Neural progenitor cell (in vitro differentiated cells): Measurements from ENCODE around the gene FAM151A. TPM values are rescaled to one million over a fixed set of nuclear protein-coding genes. Genes with fewer than 3 reads are reported as not detected.
A peak's percentile ranks its signal among the peaks of the same experiment; 100 is the strongest.

Experiments used
- DNase-seq: peaks from one replicate; pipeline ENCODE4 v3.0.0-alpha.2; 2016; ENCODE audit warnings: low spot score
- H2AFZ ChIP-seq: fragments of 200-600 bp; sonication (generic); replicated peaks from 2 replicates; pipeline ENCODE4 v1.6.1; 2016; ENCODE audit warnings: antibody characterized with exemption
- H3F3A ChIP-seq: fragments of 200-600 bp; sonication (generic); 2 replicates; pipeline ENCODE4 v1.6.1; 2016; ENCODE audit warnings: antibody characterized with exemption, low read depth
- H3K27ac ChIP-seq: fragments of 200-600 bp; sonication (generic); 2 replicates; pipeline ENCODE4 v1.5.1; 2016; ENCODE audit warnings: mild to moderate bottlenecking
- H3K27me3 ChIP-seq: fragments of 200-600 bp; sonication (generic); 2 replicates; pipeline ENCODE4 v1.6.1; 2016; ENCODE audit warnings: mild to moderate bottlenecking, moderate library complexity
- H3K36me3 ChIP-seq: fragments of 200-600 bp; sonication (generic); 2 replicates; pipeline ENCODE4 v1.5.1; 2016
- H3K4me1 ChIP-seq: fragments of 200-600 bp; sonication (generic); 2 replicates; pipeline ENCODE4 v1.6.1; 2016; ENCODE audit warnings: mixed run types
- H3K4me2 ChIP-seq: fragments of 200-600 bp; sonication (generic); 2 replicates; pipeline ENCODE4 v1.6.1; 2016
- H3K4me3 ChIP-seq: fragments of 200-600 bp; sonication (generic); 2 replicates; pipeline ENCODE4 v1.5.1; 2016
- H3K79me2 ChIP-seq: fragments of 200-600 bp; sonication (generic); 2 replicates; pipeline ENCODE4 v1.6.1; 2016; ENCODE audit warnings: low read depth
- H3K9ac ChIP-seq: fragments of 200-600 bp; sonication (generic); 2 replicates; pipeline ENCODE4 v1.6.1; 2016
- H3K9me3 ChIP-seq: fragments of 200-600 bp; sonication (generic); 2 replicates; pipeline ENCODE4 v1.5.1; 2016; ENCODE audit warnings: low read depth
- H4K20me1 ChIP-seq: fragments of 200-600 bp; sonication (generic); 2 replicates; pipeline ENCODE4 v1.6.1; 2016; ENCODE audit warnings: low read depth
- H3K27ac Mint-ChIP-seq: 3 replicates; pipeline ENCODE4 v1.8.0; 2021; ENCODE audit warnings: mixed read lengths
- H3K27me3 Mint-ChIP-seq: 2 replicates; pipeline ENCODE4 v1.8.0; 2022; ENCODE audit warnings: low read depth, mild to moderate bottlenecking, inconsistent platforms, moderate library complexity, mixed read lengths; ENCODE audit not compliant: insufficient read depth
- H3K36me3 Mint-ChIP-seq: 3 replicates; pipeline ENCODE4 v1.8.0; 2021; ENCODE audit warnings: mixed read lengths
- H3K4me1 Mint-ChIP-seq: 3 replicates; pipeline ENCODE4 v1.8.0; 2021; ENCODE audit warnings: mixed read lengths
- H3K4me3 Mint-ChIP-seq: 3 replicates; pipeline ENCODE4 v1.8.0; 2021; ENCODE audit warnings: mild to moderate bottlenecking, moderate library complexity, mixed read lengths
- H3K9me3 Mint-ChIP-seq: 3 replicates; pipeline ENCODE4 v1.8.0; 2020; ENCODE audit warnings: mixed read lengths
- EZH2 ChIP-seq: fragments of 200-600 bp; sonication (generic); IDR thresholded peaks from 2 replicates; pipeline ENCODE4 v1.6.1; 2017; ENCODE audit warnings: antibody characterized with exemption, mild to moderate bottlenecking, moderate library complexity
- EZH2phosphoT487 ChIP-seq: fragments of 200-600 bp; sonication (generic); IDR thresholded peaks from 2 replicates; pipeline ENCODE4 v1.6.1; 2017; ENCODE audit warnings: antibody characterized with exemption
- total RNA-seq: library from RNA; depleted of rRNA; stranded (reverse); fragments of >200 nt; gene quantifications from 2 replicates; pipeline ENCODE4 v1.2.3, GENCODE V29; 2015; ENCODE audit warnings: low replicate concordance
- TF ChIP-seq, protein P1 (sequence below): fragments of 200-600 bp; sonication (generic); IDR thresholded peaks from 2 replicates; pipeline ENCODE4 v1.5.1; 2017; ENCODE audit warnings: antibody characterized with exemption, mild to moderate bottlenecking

The FAM151A gene
- total RNA-seq, 1 donor from 2014 or later: not detected

DNA sequence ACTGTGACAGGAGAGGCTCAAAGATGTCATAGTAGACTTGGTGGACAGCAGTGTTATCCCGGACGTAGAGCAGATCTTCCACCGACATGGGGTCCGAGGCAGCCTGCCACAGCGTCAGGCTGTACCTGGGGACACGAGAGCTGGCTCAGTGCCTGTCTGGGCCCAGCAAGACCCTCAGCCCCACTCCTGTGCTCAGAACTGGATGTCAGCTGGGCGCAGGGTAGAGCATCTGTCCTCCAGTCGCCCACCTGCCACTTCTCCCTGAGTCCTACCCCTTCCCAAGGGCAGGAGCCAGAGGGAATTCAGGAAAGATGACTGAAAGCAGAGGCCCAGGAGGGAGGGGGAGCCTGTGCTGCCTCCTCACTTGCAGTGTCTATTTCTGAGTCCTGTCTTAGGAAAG lies 11.7 kb downstream of the FAM151A start:
- peaks cover 8% of the 10 kb centered on the region for H3F3A ChIP-seq
- Mint-ChIP-seq H3K4me1 (peaks cover 24% of the 10 kb centered on the region), H3K4me3 (no peak overlapping the region), H3K9me3 (no peaks in the 10 kb centered on the region), H3K36me3 (no peaks in the 10 kb centered on the region), H3K27ac (peak overlapping the region; percentile 73), H3K27me3 (peaks cover 9% of the 10 kb centered on the region)
- H3K4me3 ChIP-seq: no peak overlapping the region
- DNase-seq: no peak
- H3K9ac ChIP-seq: no peak overlapping the region
- no peaks in the 10 kb centered on the region for H3K79me2 ChIP-seq
- H3K27me3 ChIP-seq: no peaks in the 10 kb centered on the region
- no peaks in the 10 kb centered on the region for H4K20me1 ChIP-seq
- H3K4me2 ChIP-seq: no peak overlapping the region
- no peaks in the 10 kb centered on the region for H3K9me3 ChIP-seq
- H2AFZ ChIP-seq: no peak overlapping the region
- TF ChIP-seq EZH2phosphoT487: no peak
- TF ChIP-seq, protein P1, sequence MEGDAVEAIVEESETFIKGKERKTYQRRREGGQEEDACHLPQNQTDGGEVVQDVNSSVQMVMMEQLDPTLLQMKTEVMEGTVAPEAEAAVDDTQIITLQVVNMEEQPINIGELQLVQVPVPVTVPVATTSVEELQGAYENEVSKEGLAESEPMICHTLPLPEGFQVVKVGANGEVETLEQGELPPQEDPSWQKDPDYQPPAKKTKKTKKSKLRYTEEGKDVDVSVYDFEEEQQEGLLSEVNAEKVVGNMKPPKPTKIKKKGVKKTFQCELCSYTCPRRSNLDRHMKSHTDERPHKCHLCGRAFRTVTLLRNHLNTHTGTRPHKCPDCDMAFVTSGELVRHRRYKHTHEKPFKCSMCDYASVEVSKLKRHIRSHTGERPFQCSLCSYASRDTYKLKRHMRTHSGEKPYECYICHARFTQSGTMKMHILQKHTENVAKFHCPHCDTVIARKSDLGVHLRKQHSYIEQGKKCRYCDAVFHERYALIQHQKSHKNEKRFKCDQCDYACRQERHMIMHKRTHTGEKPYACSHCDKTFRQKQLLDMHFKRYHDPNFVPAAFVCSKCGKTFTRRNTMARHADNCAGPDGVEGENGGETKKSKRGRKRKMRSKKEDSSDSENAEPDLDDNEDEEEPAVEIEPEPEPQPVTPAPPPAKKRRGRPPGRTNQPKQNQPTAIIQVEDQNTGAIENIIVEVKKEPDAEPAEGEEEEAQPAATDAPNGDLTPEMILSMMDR: no peak
- no peak overlapping the region for H3K27ac ChIP-seq
- H3K36me3 ChIP-seq: no peaks in the 10 kb centered on the region
- peaks cover 13% of the 10 kb centered on the region for H3K4me1 ChIP-seq

DNA sequence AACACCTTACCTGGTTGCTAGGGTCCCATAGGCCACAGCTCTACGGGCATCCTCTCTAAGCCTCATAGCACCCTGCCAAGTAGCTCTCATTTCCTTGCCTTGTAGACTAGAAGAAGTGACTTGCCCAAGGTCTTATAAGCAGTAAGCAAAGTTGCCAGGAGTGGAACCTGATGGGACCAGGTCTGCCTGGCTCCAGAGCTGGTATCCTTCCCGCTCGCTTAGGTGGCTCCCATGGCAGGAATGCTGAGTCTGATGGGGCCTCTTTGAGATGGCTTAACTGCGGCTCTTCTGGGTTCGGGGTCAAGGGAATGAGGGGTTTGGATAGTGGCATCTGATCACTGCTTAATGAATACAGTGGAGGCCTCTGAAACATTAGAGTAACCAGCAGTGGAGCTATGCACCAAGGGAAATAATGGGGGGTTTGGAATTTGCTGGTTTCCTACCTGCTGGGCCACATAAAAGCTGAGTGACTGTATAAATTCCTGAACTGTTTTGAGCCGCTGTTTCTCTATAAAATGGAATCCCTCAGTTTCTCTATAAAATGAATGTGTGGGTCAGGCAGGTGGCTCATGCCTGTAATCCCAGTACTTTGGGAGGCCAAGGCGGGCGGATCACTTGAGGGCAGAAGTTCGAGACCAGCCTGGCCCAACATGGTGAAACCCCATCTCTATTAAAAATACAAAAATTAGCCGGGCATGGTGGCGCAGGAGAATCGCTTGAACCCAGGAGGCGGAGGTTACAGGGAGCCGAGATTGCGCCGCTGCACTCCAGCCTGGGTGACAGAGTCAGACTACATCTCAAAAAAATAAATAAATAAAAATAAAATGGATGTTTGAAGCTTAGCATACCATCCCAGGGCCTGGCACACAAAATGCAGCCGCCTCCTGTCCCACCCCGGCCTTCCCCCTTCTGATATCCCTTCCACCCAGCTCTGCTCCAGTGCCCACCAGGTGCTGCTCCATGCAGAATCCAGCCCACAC lies 12.4 kb downstream of the FAM151A start:
- no peak overlapping the region for H3K9ac ChIP-seq
- H3K27me3 Mint-ChIP-seq: peaks cover 11% of the 10 kb centered on the region
- H3K36me3 ChIP-seq: no peaks in the 10 kb centered on the region
- H3K4me2 ChIP-seq: no peak overlapping the region
- TF ChIP-seq EZH2 (no peak), EZH2phosphoT487 (no peak)
- TF ChIP-seq, protein P1: no peak
- H3K4me3 ChIP-seq: no peak overlapping the region
- no peaks in the 10 kb centered on the region for H3K79me2 ChIP-seq
- H3K4me1 Mint-ChIP-seq: peaks cover 27% of the 10 kb centered on the region
- peaks cover 13% of the 10 kb centered on the region for H3K4me1 ChIP-seq
- H3K9me3 Mint-ChIP-seq: no peaks in the 10 kb centered on the region
- H3K9me3 ChIP-seq: no peaks in the 10 kb centered on the region
- H4K20me1 ChIP-seq: no peaks in the 10 kb centered on the region
- peak; percentile 41 for DNase-seq
- H3K4me3 Mint-ChIP-seq: no peak overlapping the region
- H3K27me3 ChIP-seq: no peaks in the 10 kb centered on the region
- no peak overlapping the region for H2AFZ ChIP-seq
- peaks cover 8% of the 10 kb centered on the region for H3F3A ChIP-seq
- no peaks in the 10 kb centered on the region for H3K36me3 Mint-ChIP-seq
- no peak overlapping the region for H3K27ac ChIP-seq
- peak overlapping the region; percentile 93 for H3K27ac Mint-ChIP-seq

DNA sequence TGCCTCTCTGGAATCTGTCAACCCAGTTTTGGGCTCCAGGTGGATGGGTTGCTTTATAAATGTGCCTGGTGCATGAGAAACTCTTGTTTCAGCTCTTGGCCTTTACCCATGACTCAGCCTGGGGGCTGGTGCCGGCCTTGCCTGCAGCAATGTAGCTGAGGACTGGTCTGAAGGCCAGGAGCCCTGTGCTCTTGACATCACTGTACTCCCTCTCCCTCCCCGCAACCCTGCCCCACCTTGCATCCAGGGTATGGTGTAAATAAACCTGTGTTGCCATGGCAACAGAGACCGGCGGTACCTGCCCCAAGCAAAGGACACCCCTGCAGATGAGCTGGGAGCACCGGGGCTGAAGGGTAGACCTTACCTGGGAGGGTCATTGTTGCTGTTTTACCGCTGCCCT lies 13.3 kb downstream of the FAM151A start:
- H3K27ac ChIP-seq: no peak overlapping the region
- no peaks in the 10 kb centered on the region for H3K36me3 Mint-ChIP-seq

More for the DNA sequence above, 13.3 kb downstream of the FAM151A start:
- H2AFZ ChIP-seq: no peak overlapping the region
- H3K4me2 ChIP-seq: no peak overlapping the region
- no peaks in the 10 kb centered on the region for H3K79me2 ChIP-seq
- Mint-ChIP-seq H3K4me1 (peaks cover 23% of the 10 kb centered on the region), H3K9me3 (no peaks in the 10 kb centered on the region), H3K27ac (no peak overlapping the region), H3K4me3 (no peak overlapping the region), H3K27me3 (peaks cover 11% of the 10 kb centered on the region)
- TF ChIP-seq, protein P1: no peak
- TF ChIP-seq EZH2phosphoT487 (no peak), EZH2 (no peak)
- peaks cover 13% of the 10 kb centered on the region for H3K4me1 ChIP-seq
- no peaks in the 10 kb centered on the region for H3K36me3 ChIP-seq
- H4K20me1 ChIP-seq: no peaks in the 10 kb centered on the region
- no peak overlapping the region for H3K9ac ChIP-seq
- no peaks in the 10 kb centered on the region for H3K9me3 ChIP-seq
- no peak overlapping the region for H3K4me3 ChIP-seq
- DNase-seq: peak; percentile 20
- no peaks in the 10 kb centered on the region for H3K27me3 ChIP-seq
- peaks cover 8% of the 10 kb centered on the region for H3F3A ChIP-seq
